Bronchial epithelial cell (primary cell): ENCODE measurements around the gene SCFD2. TPM values are rescaled to one million over a fixed set of nuclear protein-coding genes. Genes with fewer than 3 reads are reported as not detected.
A peak's percentile ranks its signal among the peaks of the same experiment; 100 is the strongest.

Source experiments
- DNase-seq: peaks from one replicate; pipeline ENCODE4 v3.0.0-alpha.2; 2010; ENCODE audit warnings: low read depth
- FAIRE-seq: peaks from 2 replicates; lab custom pipeline; 2011; peaks lifted over from hg19 to GRCh38; lab: Jason Lieb, UNC
- H3K27me3 ChIP-seq: 2 replicates; pipeline ENCODE4 v1.5.1; 2011; ENCODE audit warnings: low read length; ENCODE audit not compliant: control insufficient read depth, insufficient read depth
- H3K36me3 ChIP-seq: 2 replicates; pipeline ENCODE4 v1.5.1; 2011; ENCODE audit warnings: low read length; ENCODE audit not compliant: control insufficient read depth, insufficient read depth
- H3K4me3 ChIP-seq: 2 replicates; pipeline ENCODE4 v1.5.1; 2011; ENCODE audit warnings: mild to moderate bottlenecking, low read depth, low read length, control low read depth
- CTCF ChIP-seq: IDR thresholded peaks from 2 replicates; pipeline ENCODE4 v1.5.1; 2011; ENCODE audit warnings: mild to moderate bottlenecking, moderate library complexity, low read length, control low read depth, inconsistent platforms; ENCODE audit not compliant: insufficient read depth, severe bottlenecking
- total RNA-seq: library from RNA; depleted of rRNA; stranded (reverse); fragments of >200 nt; gene quantifications from 2 replicates; pipeline ENCODE4 v1.2.1, GENCODE V29; 2014

The SCFD2 gene
- total RNA-seq, 1 donor from 2014 or later, result 21.9 TPM

- Histone ChIP-seq H3K4me3 (no peak overlapping the region), H3K36me3 (no peaks in the 10 kb centered on the region), H3K27me3 (no peaks in the 10 kb centered on the region)
- TF ChIP-seq CTCF, result no peak
- DNase-seq (no peak), FAIRE-seq (no peak)
Observed at GRCh38 chr4:52956691-52957090, 409.2 kb downstream of the SCFD2 start.

- Histone ChIP-seq H3K27me3 (no peaks in the 10 kb centered on the region), H3K4me3 (no peak overlapping the region), H3K36me3 (no peaks in the 10 kb centered on the region)
- no peak for FAIRE-seq
- TF ChIP-seq CTCF, result no peak
- DNase-seq, result no peak
Observed at GRCh38 chr4:52954560-52955170, 411.2 kb downstream of the SCFD2 start.

DNA sequence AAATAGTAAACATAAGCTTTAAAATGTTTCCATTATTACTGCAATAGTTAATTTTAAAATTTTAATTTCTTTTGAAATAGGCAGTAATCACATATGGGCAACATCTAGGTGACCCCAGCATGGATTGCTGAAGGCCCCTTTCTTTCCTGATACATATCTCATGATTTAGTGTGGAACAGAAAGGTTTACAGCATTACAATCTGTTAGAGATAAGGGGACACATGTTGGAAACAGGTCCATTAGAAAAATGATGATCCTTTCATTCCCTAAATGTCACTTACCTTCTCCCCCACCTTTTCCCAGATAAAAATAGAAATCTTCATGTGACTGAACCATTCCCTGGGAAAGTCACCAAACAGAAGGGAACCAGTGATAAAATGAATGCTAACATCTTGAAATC, 413.3 kb downstream of the SCFD2 start:
- DNase-seq (no peak), FAIRE-seq (no peak)
- no peaks in the 10 kb centered on the region for H3K36me3 ChIP-seq
- no peak for TF ChIP-seq CTCF
- no peak overlapping the region for H3K4me3 ChIP-seq
- H3K27me3 ChIP-seq, result no peaks in the 10 kb centered on the region

DNA sequence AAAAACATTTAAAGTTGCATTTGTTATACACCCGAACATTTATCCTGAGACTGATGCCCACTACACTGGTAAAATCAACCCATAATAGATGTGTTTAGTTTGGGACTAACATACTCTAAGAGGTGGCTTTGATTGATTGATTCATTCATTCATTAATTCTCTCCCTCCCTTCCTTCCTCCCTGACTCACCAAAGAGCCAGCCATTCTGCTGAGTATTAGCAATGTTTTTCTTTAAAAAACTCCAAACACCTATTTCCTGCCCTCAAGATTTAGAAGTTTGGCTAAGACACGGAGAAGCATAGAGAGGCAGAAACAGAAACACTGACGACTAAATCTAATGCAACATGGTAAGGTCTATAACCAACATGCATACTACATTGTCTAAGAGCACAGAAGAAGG, 414.8 kb downstream of the SCFD2 start:
- FAIRE-seq, result no peak
- H3K4me3 ChIP-seq, result no peak overlapping the region
- H3K36me3 ChIP-seq, result no peaks in the 10 kb centered on the region
- no peaks in the 10 kb centered on the region for H3K27me3 ChIP-seq
- DNase-seq, result no peak
- no peak for TF ChIP-seq CTCF

GRCh38 chr4:52950226-52950625, 415.6 kb downstream of the SCFD2 start:
- no peaks in the 10 kb centered on the region for H3K27me3 ChIP-seq
- FAIRE-seq (no peak), DNase-seq (no peak)
- TF ChIP-seq CTCF, result no peak
- H3K36me3 ChIP-seq, result no peaks in the 10 kb centered on the region
- H3K4me3 ChIP-seq, result no peak overlapping the region

GRCh38 chr4:52949336-52949735, 416.5 kb downstream of the SCFD2 start:
- H3K4me3 ChIP-seq, result no peak overlapping the region
- no peaks in the 10 kb centered on the region for H3K27me3 ChIP-seq
- FAIRE-seq, result peak; percentile 84
- TF ChIP-seq CTCF, result no peak
- no peaks in the 10 kb centered on the region for H3K36me3 ChIP-seq
- no peak for DNase-seq
